Measurements from ENCODE around the gene ING1.

The ING1 gene

DNA sequence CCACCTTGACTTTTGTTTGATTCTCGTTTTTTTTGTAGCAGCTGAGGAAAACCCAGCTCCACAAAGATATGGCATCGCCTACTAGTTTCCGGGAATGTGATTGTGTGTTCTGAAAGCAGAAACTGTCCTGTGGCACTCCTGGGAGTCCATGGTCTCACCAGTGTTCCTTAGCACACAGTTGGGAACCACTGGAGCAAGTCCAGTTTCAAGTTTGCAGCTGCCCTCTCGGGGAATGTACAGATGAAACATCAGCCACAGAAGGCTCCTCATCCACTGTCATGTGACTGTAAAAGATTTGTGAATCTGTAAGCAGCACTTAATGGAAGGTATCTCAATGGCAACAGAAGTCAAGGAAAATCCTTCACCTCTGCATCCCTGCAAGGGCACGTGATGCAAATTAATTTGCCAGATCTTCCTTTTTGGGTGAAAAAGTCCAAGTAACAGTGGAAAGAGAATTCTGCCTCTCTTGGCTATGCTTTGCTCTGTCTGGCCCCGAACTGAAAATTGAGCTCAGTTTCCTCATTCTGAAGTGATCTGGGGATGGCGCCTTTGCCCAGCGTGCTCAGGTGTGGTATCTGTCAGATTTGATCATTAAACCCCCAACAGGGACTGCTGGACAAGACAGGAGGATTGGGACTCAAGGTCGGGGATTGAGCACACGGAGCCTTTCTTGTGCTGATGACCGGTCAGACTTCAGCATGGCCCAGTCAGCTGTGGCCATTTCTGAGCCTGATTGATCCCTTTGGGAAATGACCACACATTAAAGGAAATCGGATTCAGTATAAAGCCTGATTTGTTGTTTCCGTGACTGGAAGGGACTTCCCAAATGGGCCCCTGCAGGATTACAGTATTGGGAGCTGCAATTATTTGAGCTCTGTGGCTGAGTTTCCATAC is 58.8 kb downstream of the ING1 start:
- no peak for DNase-seq

Measured in fibroblast of skin of back (primary cell).